A549 treated with Hydrocortisone at 1 μM for 4 hours (cell line): ENCODE measurements around the gene CFAP69. TPM values are rescaled to one million over a fixed set of nuclear protein-coding genes. Genes with fewer than 3 reads are reported as not detected.

Source experiments
- total RNA-seq: library from RNA; stranded (reverse); fragments of 200-300 nt; extraction: Qiagen RNA extraction; gene quantifications from 5 replicates; pipeline ENCODE4 v1.2.3, GENCODE V29; 2022

CFAP69 gene
- total RNA-seq, result 1.4 to 2.0 TPM (median 1.7 TPM) in 5 replicates

DNA sequence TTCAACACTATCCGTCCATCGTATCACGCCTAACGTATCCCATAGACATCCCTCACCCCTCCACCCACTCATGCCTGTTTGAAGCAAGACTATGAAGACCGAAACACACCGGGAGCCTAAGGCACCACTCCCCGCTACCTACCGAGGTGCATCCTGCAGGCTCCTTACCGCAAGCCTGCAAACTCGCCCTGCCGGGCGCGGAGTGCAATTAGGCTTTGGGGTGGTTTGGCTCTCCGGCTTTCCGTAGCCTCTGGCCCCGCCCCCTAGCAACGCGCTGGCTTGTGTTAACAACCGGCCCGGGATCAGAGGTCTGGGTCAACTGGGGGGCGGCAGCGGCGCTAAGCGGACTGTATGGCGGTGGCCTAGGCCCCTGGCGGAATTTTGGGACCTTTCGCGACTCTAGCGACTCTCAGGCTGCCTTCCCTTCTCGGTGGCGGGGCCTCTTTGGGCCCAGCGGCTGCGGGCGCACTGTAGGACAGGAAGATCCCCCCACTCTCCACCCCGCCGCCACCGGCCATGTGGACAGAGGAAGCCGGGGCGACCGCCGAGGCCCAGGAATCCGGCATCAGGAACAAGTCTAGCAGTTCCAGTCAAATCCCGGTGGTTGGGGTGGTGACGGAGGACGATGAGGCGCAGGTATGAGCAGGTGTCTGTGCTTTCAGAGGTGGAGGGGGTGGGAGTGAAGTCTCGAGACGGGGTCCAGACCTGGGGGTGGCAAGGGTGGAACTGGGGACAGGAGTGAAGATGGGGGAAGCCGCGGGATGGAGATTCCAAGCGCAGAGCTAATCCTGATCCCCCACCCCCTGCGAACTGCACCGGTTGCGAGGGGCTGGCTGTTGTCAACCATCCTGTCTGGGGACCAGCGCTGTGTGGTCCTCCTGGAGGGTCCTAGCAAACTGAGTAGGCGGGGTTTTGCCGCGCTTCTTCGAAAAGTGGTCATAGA is at the start of gene CFAP69:
CFAP69 (plus strand) TSS at position 266 of the 943 bp plus-strand sequence; CDS start at position 517, 251 bp downstream.

GRCh38 chr7:90211391-90212148 is 33.4 kb upstream of the CFAP69 start, which contains the start of gene STEAP2:
Gene STEAP2, plus strand, starts transcription at chr7:90211740. Its CDS starts 13,343 bp downstream, at chr7:90225083.

DNA sequence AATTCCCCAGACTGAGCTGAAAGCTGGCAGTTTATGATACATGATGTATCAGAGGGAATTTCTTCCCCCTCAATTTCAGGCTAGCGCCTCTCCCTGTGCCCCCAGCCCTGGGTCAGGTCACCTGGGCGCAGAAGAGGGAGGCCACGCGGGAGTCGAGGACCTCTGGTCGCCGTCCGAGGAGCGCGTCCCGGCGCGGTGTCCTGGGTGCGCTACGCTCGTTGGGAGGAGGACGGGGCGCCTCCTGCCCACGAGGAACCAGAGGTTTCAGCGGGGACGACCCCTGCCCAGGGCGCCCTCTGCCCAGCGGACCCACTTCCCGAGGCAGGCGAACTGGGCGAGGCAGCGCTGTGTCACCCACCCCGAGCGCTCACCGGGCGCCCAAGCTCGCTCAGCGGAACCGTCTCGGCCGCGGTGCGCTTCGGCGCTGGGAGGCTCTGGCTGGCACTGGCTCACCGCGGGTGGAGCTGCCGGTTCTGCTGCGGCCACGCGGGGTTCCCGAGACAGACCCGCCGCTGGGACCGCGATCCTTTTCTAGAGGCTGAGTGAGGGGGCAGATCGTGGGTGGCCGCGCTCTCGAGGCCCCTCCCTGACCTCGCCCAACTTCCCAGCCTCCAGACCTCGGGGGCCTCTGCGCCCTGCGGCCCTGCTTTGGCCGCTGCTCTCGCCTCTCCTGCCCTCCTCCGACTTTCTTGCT is 76.0 kb downstream of the CFAP69 start, which contains the start of gene FAM237B:
FAM237B (minus strand) TSS at position 504 of the 694 bp plus-strand sequence. CDS start 1,556 bp downstream, outside the sequence.

GRCh38 chr7:90346336-90347125 is 101.6 kb downstream of the CFAP69 start, which contains the start of gene GTPBP10:
Gene GTPBP10, plus strand, starts transcription at chr7:90346716. Its CDS starts 26 bp downstream, at chr7:90346742.

Other genes with a start within 250 kb of the CFAP69 start
- 14.6 to 17.1 TPM (median 16.1 TPM) in 5 replicates for gene STEAP1, start 90.7 kb upstream of the CFAP69 start, total RNA-seq
- gene STEAP2, start 33.4 kb upstream of the CFAP69 start, total RNA-seq, result 3.0 to 4.9 TPM (median 4.4 TPM) in 5 replicates
- gene FAM237B, start 76.1 kb downstream of the CFAP69 start, total RNA-seq, result 0.02 to 0.06 TPM (median 0.03 TPM) in 4 of 5 replicates, not detected in the other
- 22.8 to 30.5 TPM (median 26.4 TPM) in 5 replicates for gene GTPBP10, start 101.5 kb downstream of the CFAP69 start, total RNA-seq
- gene CLDN12, start 158.3 kb downstream of the CFAP69 start, total RNA-seq, result 24.9 to 38.0 TPM (median 34.2 TPM) in 5 replicates
- gene PTTG1IP2, start 224.5 kb downstream of the CFAP69 start, total RNA-seq, result not detected in 5 replicates